Ovary (tissue), 9 donors: ENCODE data around the gene EIF6. TPM values are rescaled to one million over a fixed set of nuclear protein-coding genes. Genes with fewer than 3 reads are reported as not detected.

Experiments
- DNase-seq, 5 donors: peaks; one replicate each; pipeline ENCODE4 v3.0.0-alpha.2; 2019 to 2020
- H3K27ac ChIP-seq, 2 donors: fragments of 200-600 bp; one replicate each; pipeline versions ENCODE4 v1.5.1 to v1.8.0; 2019 to 2022
- H3K27me3 ChIP-seq: fragments of 200-600 bp; one replicate; pipeline ENCODE4 v1.8.0; 2022
- H3K36me3 ChIP-seq: fragments of 200-600 bp; sonication (generic); one replicate; pipeline ENCODE4 v1.5.1; 2019
- H3K4me1 ChIP-seq: one replicate; pipeline ENCODE4 v1.8.1; 2013; ENCODE audit warnings: mild to moderate bottlenecking, moderate library complexity; ENCODE audit not compliant: insufficient read depth
- H3K4me3 ChIP-seq: fragments of 200-600 bp; sonication (generic); one replicate; pipeline ENCODE4 v1.5.1; 2017
- H3K9me3 ChIP-seq, 2 donors: fragments of 200-600 bp in 1 of 2; sonication (generic) in 1 of 2; one replicate each; pipeline versions ENCODE4 v1.5.1 to v1.8.1; 2013 to 2019; ENCODE audit warnings: mild to moderate bottlenecking in 1 of 2, moderate library complexity in 1 of 2
- CTCF ChIP-seq, 3 donors: fragments of 450-650 bp in 2 of 3; fragments of 200-600 bp in 1 of 3; IDR thresholded peaks; one replicate each; pipeline versions ENCODE4 v1.5.1 to v1.8.0; 2016 to 2022; ENCODE audit warnings: antibody characterized with exemption in 3 of 3, mild to moderate bottlenecking in 1 of 3
- EP300 ChIP-seq: sonication (generic); formaldehyde crosslinking; IDR thresholded peaks from one replicate; pipeline ENCODE4 v1.6.1; 2017; ENCODE audit warnings: antibody characterized with exemption
- POLR2A ChIP-seq: fragments of 450-650 bp; IDR thresholded peaks from one replicate; pipeline ENCODE4 v1.6.1; 2017; ENCODE audit warnings: antibody characterized with exemption, mild to moderate bottlenecking, moderate library complexity
- WGBS, 3 donors: extraction: QIAGEN DNeasy Blood & Tissue Kit in 1 of 3; methylation state at CpG; one replicate each; pipeline versions ENCODE4 v1.1.5 to v1.1.7; 2013 to 2017; 5-methylcytosine and 5-hydroxymethylcytosine counted together
- intact Hi-C, 4 donors: fragments of 100-400 bp; cut with DNase I; formaldehyde crosslinking; loops; one replicate each; pipeline versions ENCODE4 v1.11.0 to v1.15.1; 2022 to 2023
- polyA plus RNA-seq, 2 donors: library from polyadenylated mRNA; stranded (reverse); fragments of 200-250 nt in 1 of 2; fragments of 350-450 nt in 1 of 2; fragmentation: Illumina TruSeq in 1 of 2; extraction: RNeasy Lipid Tissue Mini Kit (QIAGEN cat#74804) in 1 of 2; gene quantifications; one replicate each; pipeline ENCODE4 v1.2.3, GENCODE V29; 2013 to 2014
- total RNA-seq, 7 donors: library from RNA; depleted of rRNA in 2 of 7; stranded (reverse); fragments of >200 nt in 2 of 7; fragmentation: NEBNext Ultra II Directional in 3 of 7; extraction: Animal tissue kit (Norgen Biotek cat#: 25700) in 3 of 7; gene quantifications; one replicate each; pipeline versions ENCODE4 v1.1.0 to v1.2.4, GENCODE V29; 2016 to 2023
- donor health status: DM: no; HTN: no; CAD: no; lungs with moderate emphysema.
- donor health status: DM: no; HTN: no; CAD: no.
- donor health status: Bipolar disorder and iron deficiency.
- donor health status: DM: yes; HTN: yes; CAD: no.
- donor health status: DM: no; HTN: no; CAD: no.
- donor health status: DM: yes; HTN: yes; CAD: no.

The EIF6 gene
- total and polyA plus RNA-seq, 9 donors, result 36.6 to 93.1 (median 69.8) TPM

GRCh38 chr20:35314816-35315631 is 30.5 kb upstream of the EIF6 start:
- H3K4me3 ChIP-seq, result no peak overlapping the region
- WGBS, 3 donors, result 69 to 74% (median 70%) methylated on average over 3 of the region's 3 CpGs
- no peak for DNase-seq
- no peaks in the 10 kb centered on the region for H3K27me3 ChIP-seq
- H3K36me3 ChIP-seq, result no peaks in the 10 kb centered on the region
- H3K4me1 ChIP-seq, result no peaks in the 10 kb centered on the region
- no peak overlapping the region for H3K27ac ChIP-seq
- TF ChIP-seq CTCF (IDR thresholded peaks at IDR 0.05), result no peak
- no peak for TF ChIP-seq POLR2A
- no peak for TF ChIP-seq EP300
- intact Hi-C loops, result no loop called here
- H3K9me3 ChIP-seq, result no peaks in the 10 kb centered on the region

GRCh38 chr20:35312318-35312717 is 27.7 kb upstream of the EIF6 start:
- no peaks in the 10 kb centered on the region for H3K4me1 ChIP-seq
- WGBS, 3 donors, result 58 to 90% (median 87%) methylated on average over 1 of the region's 1 CpG
- no peaks in the 10 kb centered on the region for H3K27me3 ChIP-seq
- H3K27ac ChIP-seq, result no peak overlapping the region
- intact Hi-C loops, result no loop called here
- TF ChIP-seq CTCF (IDR thresholded peaks at IDR 0.05) (no peak), EP300 (no peak), POLR2A (no peak)
- H3K36me3 ChIP-seq, result no peaks in the 10 kb centered on the region
- H3K9me3 ChIP-seq, result no peaks in the 10 kb centered on the region
- no peak overlapping the region for H3K4me3 ChIP-seq
- no peak for DNase-seq

GRCh38 chr20:35311822-35312221 is 27.2 kb upstream of the EIF6 start:
- H3K27ac ChIP-seq, result no peak overlapping the region
- no peaks in the 10 kb centered on the region for H3K36me3 ChIP-seq
- H3K4me1 ChIP-seq, result no peaks in the 10 kb centered on the region
- intact Hi-C loops, result no loop called here
- DNase-seq, result no peak
- no peaks in the 10 kb centered on the region for H3K27me3 ChIP-seq
- H3K9me3 ChIP-seq, result no peaks in the 10 kb centered on the region
- no peak overlapping the region for H3K4me3 ChIP-seq
- TF ChIP-seq POLR2A (no peak), CTCF (IDR thresholded peaks at IDR 0.05) (no peak), EP300 (no peak)
- WGBS, 3 donors, result 91 to 93% (median 91%) methylated on average over 5 of the region's 5 CpGs

- WGBS, 3 donors, result 90 to 94% (median 91%) methylated on average over 2 of the region's 2 CpGs
- H3K4me3 ChIP-seq, result no peak overlapping the region
- TF ChIP-seq POLR2A, result no peak
- no peak for TF ChIP-seq CTCF (IDR thresholded peaks at IDR 0.05)
- TF ChIP-seq EP300, result no peak
- intact Hi-C loops, result no loop called here
- H3K4me1 ChIP-seq, result no peaks in the 10 kb centered on the region
- H3K9me3 ChIP-seq, result no peaks in the 10 kb centered on the region
- no peaks in the 10 kb centered on the region for H3K27me3 ChIP-seq
- no peak overlapping the region for H3K27ac ChIP-seq
- no peaks in the 10 kb centered on the region for H3K36me3 ChIP-seq
- no peak for DNase-seq
These were observed 26.8 kb upstream of the EIF6 start for GRCh38 chr20:35311409-35311808.
